DMS153 treated with DMSO at 0.1 percent for 48 hours (cell line): ENCODE data around the gene PPP1R12C.
"Not testable (repeated sequence)": the region's sequence is repeated elsewhere in the genome, so short reads cannot be mapped to it uniquely, and the experiment has no call there.

Source experiments
- DNase-seq: peaks from one replicate; lab custom pipeline; 2025; ENCODE audit not compliant: unreplicated experiment; lab: John Stamatoyannopoulos, UW

PPP1R12C gene

DNA sequence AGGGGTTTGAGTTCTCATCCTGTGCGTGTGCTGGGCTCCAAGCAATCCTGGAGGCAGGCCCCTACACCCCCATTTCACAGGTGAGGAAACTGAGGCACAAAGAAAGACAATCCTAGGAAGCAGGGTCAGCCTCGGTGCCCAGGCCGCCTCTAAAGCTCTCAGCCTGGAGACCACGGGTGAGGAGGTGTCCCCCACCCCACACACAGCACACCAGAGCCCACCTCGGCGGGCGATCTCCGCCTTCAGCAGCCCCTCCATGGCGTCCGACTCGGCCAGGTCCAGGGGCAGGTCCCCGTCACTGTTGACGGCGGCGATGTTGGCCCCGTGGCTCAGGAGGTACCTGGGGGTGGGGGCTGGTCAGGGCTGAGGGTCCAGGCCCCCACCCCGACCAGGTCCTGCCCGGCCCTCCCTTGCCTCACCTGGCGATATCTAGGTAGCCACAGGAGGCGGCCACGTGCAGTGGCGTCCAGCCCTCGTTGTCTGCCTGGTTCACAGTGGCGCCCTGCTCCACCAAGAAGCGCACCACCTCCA, 5.1 kb downstream of the PPP1R12C start:
- DNase-seq: no peak

DNA sequence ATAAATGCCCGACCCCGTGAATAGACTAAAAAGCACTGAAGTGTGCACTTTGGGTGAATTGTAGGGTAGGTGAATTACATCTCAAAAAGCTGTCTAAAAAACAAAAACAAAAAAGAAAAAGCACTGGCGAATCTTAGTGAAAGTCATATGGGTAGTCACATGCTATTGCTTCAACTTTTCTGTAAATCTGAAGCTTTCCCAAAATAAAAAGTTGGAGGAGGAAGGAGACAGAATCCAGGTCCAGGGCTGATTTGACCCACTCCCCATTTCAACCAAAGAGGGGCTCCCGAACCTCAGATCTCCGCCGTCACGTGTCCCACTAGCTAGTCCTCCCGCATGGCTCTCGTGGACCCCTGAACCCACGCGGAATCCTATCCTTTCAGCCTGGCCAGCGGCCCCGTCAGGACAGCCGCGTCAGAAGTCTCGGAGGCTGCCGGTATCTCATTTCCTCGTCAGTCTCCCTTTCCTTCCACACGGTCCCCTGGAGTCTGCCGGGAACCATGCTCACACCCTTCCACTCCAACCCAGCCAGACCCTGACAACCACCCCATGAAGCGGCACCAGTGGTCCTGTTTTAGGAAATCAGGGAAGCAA, 6.1 kb downstream of the PPP1R12C start:
- DNase-seq: no peak

DNA sequence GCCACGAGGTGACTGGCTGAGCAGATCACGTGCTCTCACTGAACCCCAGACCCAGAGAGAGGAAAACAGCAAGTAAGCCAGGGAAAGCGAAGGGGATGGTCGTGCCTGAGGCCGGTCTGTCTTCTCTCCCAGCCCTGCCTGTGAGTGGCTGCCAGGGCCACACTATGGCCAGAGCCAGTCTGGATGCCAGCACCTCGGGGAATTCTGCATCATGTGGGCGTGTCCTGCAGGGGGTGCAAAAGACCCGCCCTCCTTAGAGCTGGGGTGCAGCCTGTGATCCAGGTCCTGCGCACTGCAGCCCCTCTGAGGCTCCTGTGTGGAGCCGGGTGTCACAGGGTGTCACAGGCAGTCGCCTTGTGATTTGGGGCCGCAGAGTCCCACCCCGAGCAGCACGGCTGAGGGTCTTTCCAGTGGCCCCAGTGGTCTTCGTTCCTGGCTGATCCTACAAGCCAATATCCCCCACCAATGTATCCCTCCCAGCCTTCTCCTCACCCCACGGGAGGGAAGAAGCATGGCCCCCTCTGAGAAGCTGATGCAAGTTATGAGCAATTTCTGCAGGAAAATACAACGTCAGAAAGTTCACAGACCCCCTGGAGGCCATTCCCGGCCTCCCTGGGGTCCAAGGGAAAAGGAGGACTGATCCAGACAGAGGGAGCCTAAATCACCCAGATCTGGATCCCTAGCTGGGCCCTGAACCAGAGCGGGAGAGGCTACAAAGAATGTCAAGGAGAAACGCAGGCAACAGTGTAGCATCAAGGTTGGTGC, 7.7 kb downstream of the PPP1R12C start:
- no peak for DNase-seq

DNA sequence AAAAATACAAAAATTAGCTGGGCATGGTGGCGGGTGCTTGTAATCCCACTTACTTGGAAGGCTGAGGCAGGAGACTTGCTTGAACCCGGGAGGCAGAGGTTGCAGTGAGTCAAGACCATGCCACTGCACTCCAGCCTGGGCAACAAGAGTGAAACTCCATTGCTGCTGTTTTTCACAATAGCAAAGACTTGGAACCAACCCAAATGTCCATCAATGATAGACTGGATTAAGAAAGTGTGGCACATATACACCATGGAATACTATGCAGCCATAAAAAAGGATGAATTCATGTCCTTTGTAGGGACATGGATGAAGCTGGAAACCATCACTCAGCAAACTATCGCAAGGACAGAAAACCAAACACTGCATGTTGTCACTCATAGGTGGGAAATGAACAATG, 10.2 kb downstream of the PPP1R12C start:
- DNase-seq: not testable (repeated sequence)

DNA sequence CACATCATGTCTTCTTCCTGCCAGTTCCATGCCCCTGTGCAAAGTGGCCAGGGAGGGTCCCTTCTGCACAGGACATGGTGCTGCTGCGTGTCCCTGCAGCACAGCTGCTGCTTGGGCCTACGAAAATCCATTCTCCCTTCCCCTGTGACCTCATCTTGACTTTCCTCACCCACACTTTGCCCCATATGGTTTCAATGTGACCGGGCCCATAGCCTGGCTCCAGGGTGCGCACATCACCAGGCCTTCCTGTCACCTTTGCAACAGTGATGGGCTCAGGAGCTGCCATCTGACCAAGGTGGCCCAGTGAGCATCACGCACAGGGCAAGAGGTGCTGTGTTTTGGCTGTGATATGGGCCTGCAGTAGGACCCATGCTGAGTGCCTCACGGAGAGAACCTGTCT, 10.8 kb downstream of the PPP1R12C start:
- DNase-seq: no peak

DNA sequence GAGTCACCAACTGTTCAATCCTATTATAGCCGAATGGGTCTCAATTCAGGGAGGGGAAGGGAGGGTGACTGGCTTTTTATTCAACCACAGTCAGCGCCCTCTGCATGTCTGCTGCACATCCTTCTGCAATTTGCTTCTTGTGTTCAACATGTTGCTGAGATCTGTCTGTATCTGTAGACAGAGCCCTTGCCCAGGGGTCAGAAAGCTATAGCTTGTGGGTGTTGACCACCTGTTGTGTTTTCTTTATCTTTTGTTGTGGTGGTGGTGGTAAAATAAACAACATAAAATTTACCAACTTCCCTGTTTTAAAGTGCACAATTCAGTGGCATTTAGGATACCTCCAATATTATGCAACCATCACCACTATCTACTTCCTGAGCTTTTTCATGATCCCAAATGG, 12.2 kb downstream of the PPP1R12C start:
- DNase-seq: no peak

- no peak for DNase-seq
These were observed 14.2 kb downstream of the PPP1R12C start for GRCh38 chr19:55103190-55103589.

- no peak for DNase-seq
These were observed 16.2 kb downstream of the PPP1R12C start for GRCh38 chr19:55101261-55101660.

- no peak for DNase-seq
These were observed 17.6 kb downstream of the PPP1R12C start for GRCh38 chr19:55099557-55100506.

DNA sequence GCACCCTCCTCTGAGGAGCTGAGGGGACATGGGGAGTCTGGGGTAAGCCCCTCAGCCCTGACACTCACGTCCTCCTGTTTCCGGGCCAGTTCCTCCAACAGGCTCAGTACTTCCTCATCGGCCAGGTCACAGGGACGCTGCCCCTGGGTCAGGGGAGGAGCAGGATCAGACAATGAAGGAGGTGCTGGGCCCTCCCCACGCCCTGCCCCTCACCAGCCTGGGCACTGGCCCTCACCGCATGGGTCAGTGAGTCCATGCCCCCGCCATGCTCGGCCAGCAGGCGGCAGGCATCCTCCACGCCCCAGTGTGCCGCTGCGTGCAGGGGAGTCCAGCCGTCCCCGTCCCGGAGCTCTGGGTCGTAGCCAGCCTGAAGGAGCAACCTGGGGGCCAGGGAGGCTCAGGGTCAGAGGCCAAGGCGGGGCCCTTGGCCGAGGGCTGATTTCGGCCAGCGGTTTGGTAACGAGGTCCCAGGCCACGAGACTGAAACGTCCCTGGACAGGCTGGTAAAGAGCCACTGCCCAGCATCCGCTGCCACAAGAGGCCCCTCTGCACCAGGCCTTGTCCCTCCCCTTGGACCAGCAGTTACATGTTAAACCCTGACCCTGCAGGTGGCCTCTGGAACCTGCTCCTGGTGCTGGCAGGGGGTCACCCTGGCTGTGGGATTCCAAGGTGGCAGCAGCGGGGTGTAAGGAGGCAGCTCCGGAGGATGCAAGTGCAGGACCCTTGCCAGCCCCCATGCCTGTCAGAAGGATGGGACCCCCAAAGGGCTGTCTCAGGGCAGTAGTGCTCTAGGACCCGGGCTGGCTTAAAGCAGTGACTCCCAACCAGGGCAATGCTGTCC, 18.5 kb downstream of the PPP1R12C start:
- no peak for DNase-seq

GRCh38 chr19:55097864-55098715, 19.3 kb downstream of the PPP1R12C start:
- DNase-seq: no peak

DNA sequence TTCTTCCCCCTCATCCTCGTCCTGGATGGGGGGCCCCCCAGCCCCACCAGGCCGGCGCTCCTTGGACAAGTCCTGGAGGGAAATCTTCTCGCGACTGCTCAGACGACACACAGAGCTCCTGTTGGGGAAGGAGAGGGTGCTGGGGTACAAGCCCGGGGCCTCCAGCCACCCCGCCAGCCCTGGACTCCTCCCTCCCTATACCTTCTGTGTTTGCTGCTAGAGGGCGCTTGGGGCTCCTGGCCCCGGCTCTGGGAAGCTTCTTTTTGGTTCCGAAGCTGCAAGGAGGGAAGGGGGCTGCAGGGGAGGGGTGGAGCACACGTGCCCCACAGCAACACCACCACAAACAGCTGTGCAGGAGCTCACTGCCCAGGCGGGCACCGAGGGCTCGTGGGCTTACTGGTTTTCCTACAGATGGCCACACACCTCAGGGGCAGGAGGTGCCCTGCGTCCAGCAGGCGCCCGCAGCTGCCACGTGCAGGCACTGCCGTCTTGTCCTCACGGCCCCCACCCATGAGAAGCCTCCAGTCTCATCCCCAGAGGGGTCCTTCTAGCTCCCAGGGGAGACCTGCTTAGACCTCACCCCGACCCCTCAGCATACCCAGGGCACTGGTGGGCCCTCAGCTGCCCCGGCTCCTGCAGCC, 21.3 kb downstream of the PPP1R12C start:
- no peak for DNase-seq

DNA sequence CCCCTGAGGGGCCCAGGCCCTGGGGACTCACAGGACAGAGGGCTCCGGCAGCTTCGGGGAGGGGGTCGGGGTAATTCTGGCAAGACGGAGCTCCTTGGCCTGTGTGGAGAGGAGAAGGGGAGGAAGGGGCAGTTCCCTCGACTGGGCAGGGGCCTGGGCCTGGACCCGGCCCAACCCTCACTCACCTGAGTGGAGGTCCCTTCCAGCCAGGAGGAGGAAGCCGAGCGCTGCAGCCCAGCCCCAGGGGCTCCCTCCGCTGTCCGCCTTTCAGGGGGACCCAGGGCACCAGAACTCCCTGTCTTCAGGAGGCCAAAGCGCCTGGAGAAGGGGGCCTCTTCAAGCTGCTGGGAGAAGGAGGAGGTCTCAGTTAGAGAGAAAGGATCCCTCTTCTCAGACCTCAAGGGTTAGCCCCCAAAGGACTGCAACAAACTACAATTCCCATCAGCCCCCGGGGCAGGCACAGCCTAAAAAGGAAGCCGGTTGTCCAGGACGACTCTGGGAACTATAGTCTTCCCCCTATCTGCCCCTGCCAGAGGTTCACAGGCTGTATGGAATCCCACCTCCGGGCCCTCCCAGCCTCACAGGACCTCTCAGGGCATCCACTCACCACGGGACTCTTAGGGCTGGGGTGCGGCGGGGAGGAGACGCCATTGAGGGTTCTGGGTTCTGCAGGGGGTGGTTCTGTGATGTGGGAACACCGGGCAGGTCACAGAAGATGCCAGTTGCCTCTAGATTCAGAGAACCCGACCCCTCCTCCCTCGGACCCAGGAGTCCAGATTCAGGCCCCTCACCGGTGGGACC, 22.0 kb downstream of the PPP1R12C start:
- DNase-seq: no peak

- no peak for DNase-seq
These were observed 22.8 kb downstream of the PPP1R12C start for GRCh38 chr19:55094456-55095259.

- DNase-seq: no peak
These were observed 24.8 kb downstream of the PPP1R12C start for GRCh38 chr19:55092423-55093318.

GRCh38 chr19:55091955-55092354, 25.5 kb downstream of the PPP1R12C start:
- DNase-seq: no peak
